Effector memory CD8-positive, alpha-beta T cell (primary cell): Measurements from ENCODE around the gene ADAMTS14.

Experiments
- ATAC-seq: fragments of 150-1000 bp; cut with Tn5 transposase; replicated peaks from 2 replicates; pipeline ENCODE4 v1.10.0; 2021; ENCODE audit warnings: mild to moderate bottlenecking, moderate library complexity
- DNase-seq, 3 experiments: peaks; one replicate each; pipeline ENCODE4 v3.0.0; 2021
- H3K27ac Mint-ChIP-seq, 2 donors: one replicate each; pipeline ENCODE4 v1.8.0; 2022; ENCODE audit warnings: mild to moderate bottlenecking in 2 of 2, mixed read lengths in 2 of 2, moderate library complexity in 2 of 2
- H3K27me3 Mint-ChIP-seq, 2 donors: one replicate each; pipeline ENCODE4 v1.8.0; 2022; ENCODE audit warnings: mixed read lengths in 2 of 2
- H3K36me3 Mint-ChIP-seq: one replicate; pipeline ENCODE4 v1.8.0; 2022; ENCODE audit warnings: mild to moderate bottlenecking, moderate library complexity, mixed read lengths; ENCODE audit not compliant: insufficient read depth
- H3K4me1 Mint-ChIP-seq, 2 donors: one replicate each; pipeline ENCODE4 v1.8.0; 2022; ENCODE audit warnings: low read depth in 2 of 2, mixed read lengths in 2 of 2
- H3K4me3 Mint-ChIP-seq, 2 donors: one replicate each; pipeline ENCODE4 v1.8.0; 2022; ENCODE audit warnings: mild to moderate bottlenecking in 2 of 2, mixed read lengths in 2 of 2, moderate library complexity in 2 of 2
- H3K9me3 Mint-ChIP-seq, 2 donors: one replicate each; pipeline ENCODE4 v1.8.0; 2022; ENCODE audit warnings: mixed read lengths in 2 of 2

The ADAMTS14 gene

DNA sequence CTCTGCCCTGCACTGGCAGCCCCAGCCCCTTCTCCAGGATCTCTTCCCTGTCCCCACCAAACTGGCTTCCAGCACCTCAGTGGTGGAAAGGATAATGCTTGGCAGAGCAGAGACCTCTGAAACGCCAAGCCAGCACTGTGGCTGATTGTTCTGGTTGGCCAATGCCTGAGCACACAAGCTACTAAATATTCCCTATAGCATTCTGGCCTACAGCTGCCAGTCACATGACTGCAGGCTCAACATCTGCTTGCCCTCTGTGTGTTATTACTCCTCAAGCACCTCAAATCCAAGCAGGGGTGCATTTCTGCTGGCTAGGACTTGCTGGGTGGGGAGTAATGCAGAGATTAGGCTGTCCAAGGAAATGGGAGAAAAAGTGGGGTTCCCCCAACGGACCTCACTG is 106.8 kb downstream of the ADAMTS14 start:
- Mint-ChIP-seq H3K27ac (no peak overlapping the region), H3K36me3 (no peaks in the 10 kb centered on the region), H3K9me3 (no peaks in the 10 kb centered on the region), H3K4me1 (peaks cover 4 to 5% of the 10 kb centered on the region in 2 donors), H3K27me3 (peaks cover 0 to 18% of the 10 kb centered on the region in 2 donors), H3K4me3 (no peak overlapping the region)
- DNase-seq: no peak
- no peak for ATAC-seq

DNA sequence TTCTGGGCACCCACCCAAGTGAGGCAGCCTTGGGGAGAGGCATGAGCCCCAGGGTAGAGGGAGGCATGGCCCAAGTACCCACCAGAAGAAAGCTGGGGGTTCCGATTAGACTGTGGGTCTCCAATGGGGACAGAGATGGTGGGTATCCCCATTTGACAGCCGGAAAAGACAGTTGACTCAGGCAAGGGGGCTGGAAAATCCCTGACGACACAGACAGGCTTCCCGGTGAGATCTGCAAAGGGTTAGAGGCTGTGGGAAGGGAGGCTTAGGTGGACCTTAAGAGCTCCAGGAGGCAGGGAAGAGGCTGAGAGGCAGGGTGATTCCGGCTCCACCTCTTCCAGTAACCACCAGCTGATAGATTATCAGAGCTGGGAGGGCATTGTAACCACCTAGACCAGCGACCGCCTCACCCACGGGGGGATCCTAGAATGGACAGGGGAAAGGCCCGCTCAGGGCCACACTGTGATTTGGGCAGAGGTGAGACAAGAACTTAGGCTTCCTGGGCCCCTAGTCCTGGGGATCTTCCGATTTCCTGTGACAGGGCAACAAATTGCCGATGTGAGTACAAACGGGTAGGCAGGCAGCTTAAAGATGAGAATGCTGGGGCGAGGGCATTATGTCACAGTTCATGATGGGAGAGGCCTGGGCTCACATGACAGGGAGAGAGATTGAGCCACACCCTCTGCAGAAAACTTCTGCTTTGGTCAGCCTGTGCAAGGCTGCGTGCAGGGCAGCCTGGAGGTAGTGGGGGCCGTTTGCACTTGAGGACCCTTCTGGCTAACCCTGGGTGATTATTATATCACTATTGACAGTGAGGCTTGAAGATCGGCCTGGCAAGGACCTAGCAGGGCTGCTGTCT is 107.4 kb downstream of the ADAMTS14 start:
- H3K27me3 Mint-ChIP-seq: peaks cover 0 to 18% of the 10 kb centered on the region in 2 donors
- H3K4me3 Mint-ChIP-seq: no peak overlapping the region
- peaks cover 4 to 5% of the 10 kb centered on the region in 2 donors for H3K4me1 Mint-ChIP-seq
- H3K36me3 Mint-ChIP-seq: no peaks in the 10 kb centered on the region
- ATAC-seq (no peak), DNase-seq (no peak)
- H3K27ac Mint-ChIP-seq: no peak overlapping the region
- no peaks in the 10 kb centered on the region for H3K9me3 Mint-ChIP-seq

- ATAC-seq (no peak), DNase-seq (no peak)
- Mint-ChIP-seq H3K4me3 (no peak overlapping the region), H3K36me3 (no peaks in the 10 kb centered on the region), H3K27ac (no peak overlapping the region), H3K9me3 (no peaks in the 10 kb centered on the region), H3K4me1 (peaks cover 5 to 7% of the 10 kb centered on the region in 2 donors), H3K27me3 (peaks cover 0 to 18% of the 10 kb centered on the region in 2 donors)
Observed at GRCh38 chr10:70780370-70780760, 108.1 kb downstream of the ADAMTS14 start.

DNA sequence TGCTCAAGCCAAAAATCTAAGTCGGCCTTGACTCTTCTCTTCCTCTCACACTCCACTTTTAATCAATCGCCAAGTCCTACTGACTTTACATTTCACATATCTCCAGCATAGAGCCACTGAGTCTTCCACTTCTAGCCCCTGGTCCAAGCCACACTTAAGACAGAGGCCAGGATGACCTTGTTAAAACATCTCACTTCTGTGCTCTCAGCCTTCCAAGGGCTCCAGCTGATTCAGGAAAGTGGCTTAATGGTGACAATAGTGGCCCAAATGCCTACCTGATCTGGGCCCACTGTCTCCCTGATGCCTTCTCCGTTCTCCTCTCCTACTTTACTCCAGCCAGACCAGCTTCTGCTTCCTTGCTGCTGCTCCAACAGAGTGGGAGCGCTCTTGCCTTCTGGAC is 108.5 kb downstream of the ADAMTS14 start:
- ATAC-seq (no peak), DNase-seq (no peak)
- Mint-ChIP-seq H3K27ac (no peak overlapping the region), H3K9me3 (no peaks in the 10 kb centered on the region), H3K36me3 (no peaks in the 10 kb centered on the region), H3K4me3 (no peak overlapping the region), H3K27me3 (peaks cover 0 to 18% of the 10 kb centered on the region in 2 donors), H3K4me1 (peaks cover 5 to 7% of the 10 kb centered on the region in 2 donors)

DNA sequence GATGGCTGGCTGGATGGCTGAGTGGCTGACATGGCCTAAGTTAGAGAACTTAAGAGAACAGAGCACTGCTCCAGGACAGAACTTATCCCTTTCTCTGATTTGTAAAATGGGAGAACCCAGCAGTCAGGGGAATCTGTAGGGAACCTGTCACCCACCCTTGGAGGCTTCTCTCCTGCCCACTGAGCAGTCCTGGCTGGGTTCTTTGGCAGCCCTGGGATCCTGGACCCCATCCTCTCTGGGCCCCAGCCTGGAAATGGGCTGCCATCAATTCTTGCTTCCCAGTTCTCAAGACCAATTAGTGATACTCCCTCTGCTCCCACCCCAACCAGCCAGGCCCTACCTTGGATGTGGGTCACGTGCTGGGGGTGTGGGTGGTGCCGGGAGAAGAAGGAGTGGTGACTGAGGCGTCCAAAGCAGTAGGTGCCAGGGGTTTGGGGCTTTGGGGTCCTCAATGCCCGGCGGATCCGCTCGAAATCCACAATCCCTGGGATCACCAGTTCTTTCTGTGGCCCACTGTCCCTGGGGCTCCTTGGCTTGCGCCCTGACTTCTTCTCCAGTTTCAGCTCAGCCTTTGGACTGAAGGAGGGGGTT is 109.2 kb downstream of the ADAMTS14 start:
- no peak for DNase-seq
- no peak overlapping the region for H3K27ac Mint-ChIP-seq
- H3K4me1 Mint-ChIP-seq: peaks cover 7 to 11% of the 10 kb centered on the region in 2 donors
- no peak for ATAC-seq
- no peak overlapping the region for H3K4me3 Mint-ChIP-seq
- no peaks in the 10 kb centered on the region for H3K9me3 Mint-ChIP-seq
- no peaks in the 10 kb centered on the region for H3K36me3 Mint-ChIP-seq
- peaks cover 0 to 18% of the 10 kb centered on the region in 2 donors for H3K27me3 Mint-ChIP-seq

- peaks cover 13 to 14% of the 10 kb centered on the region in 2 donors for H3K4me1 Mint-ChIP-seq
- no peak overlapping the region for H3K4me3 Mint-ChIP-seq
- no peak for ATAC-seq
- peaks cover 0 to 18% of the 10 kb centered on the region in 2 donors for H3K27me3 Mint-ChIP-seq
- DNase-seq: no peak
- no peaks in the 10 kb centered on the region for H3K36me3 Mint-ChIP-seq
- H3K9me3 Mint-ChIP-seq: no peaks in the 10 kb centered on the region
- no peak overlapping the region for H3K27ac Mint-ChIP-seq
Observed at GRCh38 chr10:70782086-70782745, 109.9 kb downstream of the ADAMTS14 start.

GRCh38 chr10:70782746-70783680 is 110.7 kb downstream of the ADAMTS14 start:
- Mint-ChIP-seq H3K4me1 (peaks cover 13 to 14% of the 10 kb centered on the region in 2 donors), H3K9me3 (no peaks in the 10 kb centered on the region), H3K27me3 (peaks cover 0 to 10% of the 10 kb centered on the region in 2 donors), H3K36me3 (no peaks in the 10 kb centered on the region), H3K4me3 (no peak overlapping the region), H3K27ac (no peak overlapping the region)
- no peak for DNase-seq
- ATAC-seq: no peak

DNA sequence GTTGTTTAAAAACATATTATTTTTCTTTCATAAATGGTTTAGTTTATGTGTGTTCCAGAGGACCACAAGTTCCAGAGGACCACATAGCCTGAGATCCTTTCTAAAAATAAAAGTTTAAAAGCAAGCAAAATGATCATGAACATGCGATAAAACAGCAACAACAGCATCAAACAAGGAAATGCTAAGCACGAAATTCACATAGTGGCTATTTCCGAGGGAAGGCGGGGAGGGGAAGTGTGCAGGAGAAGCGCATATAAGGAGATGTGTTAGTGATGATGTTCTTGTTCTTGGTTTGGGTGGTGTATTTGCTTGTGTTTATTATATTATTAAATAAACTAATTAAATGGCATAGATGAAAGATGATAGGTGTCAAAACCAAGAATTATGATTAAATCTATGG is 111.7 kb downstream of the ADAMTS14 start:
- Mint-ChIP-seq H3K27ac (no peak overlapping the region), H3K36me3 (no peaks in the 10 kb centered on the region), H3K27me3 (peaks cover 0 to 9% of the 10 kb centered on the region in 2 donors), H3K9me3 (no peaks in the 10 kb centered on the region), H3K4me3 (no peak overlapping the region), H3K4me1 (peaks cover 13 to 14% of the 10 kb centered on the region in 2 donors)
- DNase-seq (no peak), ATAC-seq (no peak)

DNA sequence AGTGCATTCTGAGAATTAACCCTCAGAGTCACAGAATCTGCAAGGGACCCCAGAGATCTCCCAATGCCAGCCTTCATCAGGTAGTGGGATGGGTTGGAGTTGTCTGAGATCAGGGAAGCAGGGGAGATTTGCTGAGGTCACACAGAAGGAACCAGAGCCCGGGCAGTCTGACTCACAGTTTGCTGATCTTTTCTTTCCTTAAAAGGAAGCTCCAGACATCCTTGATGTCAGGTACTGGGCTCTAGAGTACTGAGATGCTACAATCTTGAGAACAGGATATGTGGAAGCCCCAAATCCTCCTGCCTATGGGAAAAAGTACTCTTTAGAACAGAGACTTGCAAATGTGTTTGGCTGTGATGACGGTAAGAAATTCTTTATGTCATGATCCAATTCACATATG is 112.2 kb downstream of the ADAMTS14 start:
- DNase-seq: no peak
- H3K4me3 Mint-ChIP-seq: no peak overlapping the region

DNA sequence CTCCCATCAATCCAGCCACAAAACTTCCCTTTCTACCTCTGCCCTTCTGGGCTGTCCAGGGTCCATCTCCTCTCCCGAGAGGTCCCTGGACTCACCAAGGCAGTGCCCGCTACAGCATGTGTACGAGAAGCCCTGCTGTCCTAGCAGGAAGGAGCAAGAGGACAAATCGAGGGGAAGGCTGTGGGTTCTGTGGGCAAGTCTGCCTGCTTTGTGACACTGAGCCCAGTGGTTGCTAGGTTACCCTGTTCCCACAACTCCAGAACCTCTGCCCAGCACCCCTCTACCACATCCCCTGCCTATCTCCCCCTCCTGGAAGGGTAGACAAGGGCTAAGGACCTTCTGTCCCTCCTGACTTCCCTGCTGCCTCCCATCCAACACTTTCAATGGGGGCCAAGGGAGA is 112.9 kb downstream of the ADAMTS14 start, which contains the start of gene TBATA:
TBATA (minus strand) TSS at position 188 of the 400 bp plus-strand sequence. CDS start 1,998 bp downstream, outside the sequence.
- DNase-seq (no peak), ATAC-seq (peak; percentile 52)
- Mint-ChIP-seq H3K9me3 (no peaks in the 10 kb centered on the region), H3K27ac (no peak within 1 kb of the TSS), H3K4me3 (no peak within 1 kb of the TSS), H3K36me3 (no peaks in the 10 kb centered on the region), H3K4me1 (peaks cover 13 to 14% of the 10 kb centered on the region in 2 donors), H3K27me3 (peaks cover 0 to 9% of the 10 kb centered on the region in 2 donors)

More for the DNA sequence above, 112.2 kb downstream of the ADAMTS14 start:
- ATAC-seq: no peak
- Mint-ChIP-seq H3K9me3 (no peaks in the 10 kb centered on the region), H3K27me3 (peaks cover 0 to 9% of the 10 kb centered on the region in 2 donors), H3K27ac (no peak overlapping the region), H3K4me1 (peaks cover 13 to 14% of the 10 kb centered on the region in 2 donors), H3K36me3 (no peaks in the 10 kb centered on the region)

DNA sequence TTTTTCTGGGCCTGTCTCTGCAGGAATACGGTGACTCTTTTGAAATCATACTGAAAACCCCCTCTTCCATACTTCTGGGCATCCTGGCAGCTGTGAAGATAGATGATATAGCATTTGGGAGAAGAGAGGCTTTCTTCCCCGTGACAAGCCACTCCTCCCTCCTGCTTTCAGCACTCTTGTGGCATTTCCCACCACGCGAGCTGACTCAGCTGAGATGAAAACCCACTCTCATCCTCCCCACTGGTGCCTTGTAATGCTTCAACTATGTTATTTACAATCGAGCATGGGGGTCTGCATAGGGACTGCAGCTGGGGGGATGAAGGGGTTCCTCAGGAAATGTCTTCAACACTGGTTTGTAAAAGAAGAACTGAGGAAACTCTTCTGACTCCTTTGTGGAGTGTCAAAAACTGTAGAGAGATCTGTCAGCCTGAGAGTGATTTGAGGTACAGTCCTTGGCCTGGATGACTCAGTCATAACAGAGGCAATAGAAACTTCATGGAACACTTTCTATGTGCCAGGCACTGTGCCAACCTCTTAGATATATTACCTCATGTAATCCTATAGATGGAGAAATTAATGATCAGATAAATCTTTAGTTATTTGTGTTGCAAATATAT is 114.6 kb downstream of the ADAMTS14 start:
- H3K27ac Mint-ChIP-seq: peak overlapping the region in 1 of 2 donors; percentile 36
- DNase-seq: no peak
- H3K4me1 Mint-ChIP-seq: peaks cover 14 to 26% of the 10 kb centered on the region in 2 donors
- peaks cover 0 to 17% of the 10 kb centered on the region in 2 donors for H3K27me3 Mint-ChIP-seq
- no peaks in the 10 kb centered on the region for H3K36me3 Mint-ChIP-seq
- no peaks in the 10 kb centered on the region for H3K9me3 Mint-ChIP-seq
- H3K4me3 Mint-ChIP-seq: no peak overlapping the region
- ATAC-seq: peak; percentile 21

DNA sequence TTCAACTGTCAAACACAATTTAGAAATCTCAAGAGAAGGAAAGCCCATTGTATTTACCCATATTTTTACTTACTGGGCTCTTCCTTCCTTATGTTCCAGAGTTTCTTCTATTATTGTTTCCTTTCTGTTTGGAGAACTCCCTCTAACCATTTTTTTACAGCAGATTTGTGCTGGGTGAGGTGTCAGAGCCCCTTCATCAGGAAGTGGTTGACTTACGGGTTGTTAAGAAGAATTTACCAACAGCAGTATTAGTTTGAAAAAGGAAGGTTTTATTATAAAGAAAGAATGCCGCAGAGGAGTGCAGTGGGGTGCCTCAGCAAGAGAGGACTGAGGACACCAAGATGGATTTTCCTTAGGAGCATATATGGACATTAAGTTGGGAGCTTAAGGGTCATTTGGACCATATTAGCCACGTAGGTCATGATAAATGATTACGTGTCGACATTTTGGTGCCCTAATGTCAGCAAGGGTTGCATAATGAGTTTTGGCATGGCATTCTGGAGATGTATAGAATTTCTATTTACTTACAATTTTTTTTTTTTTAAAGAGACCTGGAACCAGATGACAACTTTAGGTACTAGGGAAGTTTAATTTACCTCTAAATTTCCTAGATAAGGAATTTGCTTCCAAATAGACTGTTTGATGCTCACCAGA is 119.2 kb downstream of the ADAMTS14 start:
- ATAC-seq (no peak), DNase-seq (no peak)
- H3K4me3 Mint-ChIP-seq: peak overlapping the region in 1 of 2 donors; percentile 13
- H3K27me3 Mint-ChIP-seq: peaks cover 2 to 32% of the 10 kb centered on the region in 2 donors
- H3K9me3 Mint-ChIP-seq: peaks cover 0 to under 1% of the 10 kb centered on the region in 2 donors
- peak overlapping the region in 1 of 2 donors; percentile 63 for H3K27ac Mint-ChIP-seq
- no peaks in the 10 kb centered on the region for H3K36me3 Mint-ChIP-seq
- H3K4me1 Mint-ChIP-seq: peaks cover 3 to 19% of the 10 kb centered on the region in 2 donors
